Ovary (tissue), 9 donors: ENCODE results near the gene PCGF3. TPM values are rescaled to one million over a fixed set of nuclear protein-coding genes. Genes with fewer than 3 reads are reported as not detected.

ENCODE experiments used
- DNase-seq, 5 donors: peaks; one replicate each; pipeline ENCODE4 v3.0.0-alpha.2; 2019 to 2020
- H3K27ac ChIP-seq, 2 donors: fragments of 200-600 bp; one replicate each; pipeline versions ENCODE4 v1.5.1 to v1.8.0; 2019 to 2022
- H3K27me3 ChIP-seq: fragments of 200-600 bp; one replicate; pipeline ENCODE4 v1.8.0; 2022
- H3K36me3 ChIP-seq: fragments of 200-600 bp; sonication (generic); one replicate; pipeline ENCODE4 v1.5.1; 2019
- H3K4me1 ChIP-seq: one replicate; pipeline ENCODE4 v1.8.1; 2013; ENCODE audit warnings: mild to moderate bottlenecking, moderate library complexity; ENCODE audit not compliant: insufficient read depth
- H3K4me3 ChIP-seq: fragments of 200-600 bp; sonication (generic); one replicate; pipeline ENCODE4 v1.5.1; 2017
- H3K9me3 ChIP-seq, 2 donors: fragments of 200-600 bp in 1 of 2; sonication (generic) in 1 of 2; one replicate each; pipeline versions ENCODE4 v1.5.1 to v1.8.1; 2013 to 2019; ENCODE audit warnings: mild to moderate bottlenecking in 1 of 2, moderate library complexity in 1 of 2
- EP300 ChIP-seq: sonication (generic); formaldehyde crosslinking; IDR thresholded peaks from one replicate; pipeline ENCODE4 v1.6.1; 2017; ENCODE audit warnings: antibody characterized with exemption
- POLR2A ChIP-seq: fragments of 450-650 bp; IDR thresholded peaks from one replicate; pipeline ENCODE4 v1.6.1; 2017; ENCODE audit warnings: antibody characterized with exemption, mild to moderate bottlenecking, moderate library complexity
- WGBS, 3 donors: extraction: QIAGEN DNeasy Blood & Tissue Kit in 1 of 3; methylation state at CpG; one replicate each; pipeline versions ENCODE4 v1.1.5 to v1.1.7; 2013 to 2017; 5-methylcytosine and 5-hydroxymethylcytosine counted together
- intact Hi-C, 4 donors: fragments of 100-400 bp; cut with DNase I; formaldehyde crosslinking; loops; one replicate each; pipeline versions ENCODE4 v1.11.0 to v1.15.1; 2022 to 2023
- polyA plus RNA-seq, 2 donors: library from polyadenylated mRNA; stranded (reverse); fragments of 200-250 nt in 1 of 2; fragments of 350-450 nt in 1 of 2; fragmentation: Illumina TruSeq in 1 of 2; extraction: RNeasy Lipid Tissue Mini Kit (QIAGEN cat#74804) in 1 of 2; gene quantifications; one replicate each; pipeline ENCODE4 v1.2.3, GENCODE V29; 2013 to 2014
- total RNA-seq, 7 donors: library from RNA; depleted of rRNA in 2 of 7; stranded (reverse); fragments of >200 nt in 2 of 7; fragmentation: NEBNext Ultra II Directional in 3 of 7; extraction: Animal tissue kit (Norgen Biotek cat#: 25700) in 3 of 7; gene quantifications; one replicate each; pipeline versions ENCODE4 v1.1.0 to v1.2.4, GENCODE V29; 2016 to 2023
- TF ChIP-seq, protein P1 (sequence below), 3 donors: fragments of 450-650 bp in 2 of 3; fragments of 200-600 bp in 1 of 3; IDR thresholded peaks; one replicate each; pipeline versions ENCODE4 v1.5.1 to v1.8.0; 2016 to 2022; ENCODE audit warnings: antibody characterized with exemption in 3 of 3, mild to moderate bottlenecking in 1 of 3
- donor health status: DM: no; HTN: no; CAD: no; lungs with moderate emphysema.
- donor health status: DM: no; HTN: no; CAD: no.
- donor health status: Bipolar disorder and iron deficiency.
- donor health status: DM: yes; HTN: yes; CAD: no.
- donor health status: DM: no; HTN: no; CAD: no.
- donor health status: DM: yes; HTN: yes; CAD: no.

PCGF3 gene
- total and polyA plus RNA-seq, 9 donors = 21.7 to 51.2 (median 45.3) TPM

DNA sequence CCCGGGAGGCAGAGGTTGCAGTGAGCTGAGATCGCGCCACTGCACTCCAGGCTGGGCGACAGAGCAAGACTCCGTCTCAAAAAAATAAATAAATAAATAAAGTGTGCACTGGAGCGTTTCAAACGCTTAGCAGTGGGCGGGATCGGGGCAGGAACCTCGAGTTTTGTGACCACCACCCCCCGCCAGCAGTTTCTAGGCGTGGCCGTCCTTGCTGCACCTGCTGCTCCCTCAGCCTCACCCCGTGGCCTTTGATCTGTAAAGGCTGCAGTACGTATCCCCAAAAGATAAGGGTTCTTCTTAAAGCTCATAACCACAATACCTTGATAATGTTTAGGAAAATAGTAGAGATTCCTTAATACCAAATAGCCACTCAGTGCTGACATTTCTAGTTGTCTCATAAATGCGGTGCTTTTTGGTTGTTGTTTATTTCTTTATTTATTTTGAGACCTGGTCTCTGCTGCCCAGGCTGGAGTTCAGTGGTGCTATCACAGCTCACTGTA, 33.2 kb downstream of the PCGF3 start:
- Histone ChIP-seq H3K4me1 (no peaks in the 10 kb centered on the region), H3K27ac (no peak overlapping the region), H3K4me3 (no peak overlapping the region), H3K9me3 (no peaks in the 10 kb centered on the region), H3K27me3 (no peaks in the 10 kb centered on the region), H3K36me3 (no peaks in the 10 kb centered on the region)
- WGBS, 3 donors = 83 to 91% (median 86%) methylated on average over 16 of the region's 16 CpGs
- intact Hi-C loops = loop anchor here in 1 of 4 donors (10.0 kb wide), 1 partner anchor 246 kb away; the partner anchor contains the start of gene IDUA
- TF ChIP-seq EP300 (no peak), POLR2A (no peak)
- TF ChIP-seq, protein P1, sequence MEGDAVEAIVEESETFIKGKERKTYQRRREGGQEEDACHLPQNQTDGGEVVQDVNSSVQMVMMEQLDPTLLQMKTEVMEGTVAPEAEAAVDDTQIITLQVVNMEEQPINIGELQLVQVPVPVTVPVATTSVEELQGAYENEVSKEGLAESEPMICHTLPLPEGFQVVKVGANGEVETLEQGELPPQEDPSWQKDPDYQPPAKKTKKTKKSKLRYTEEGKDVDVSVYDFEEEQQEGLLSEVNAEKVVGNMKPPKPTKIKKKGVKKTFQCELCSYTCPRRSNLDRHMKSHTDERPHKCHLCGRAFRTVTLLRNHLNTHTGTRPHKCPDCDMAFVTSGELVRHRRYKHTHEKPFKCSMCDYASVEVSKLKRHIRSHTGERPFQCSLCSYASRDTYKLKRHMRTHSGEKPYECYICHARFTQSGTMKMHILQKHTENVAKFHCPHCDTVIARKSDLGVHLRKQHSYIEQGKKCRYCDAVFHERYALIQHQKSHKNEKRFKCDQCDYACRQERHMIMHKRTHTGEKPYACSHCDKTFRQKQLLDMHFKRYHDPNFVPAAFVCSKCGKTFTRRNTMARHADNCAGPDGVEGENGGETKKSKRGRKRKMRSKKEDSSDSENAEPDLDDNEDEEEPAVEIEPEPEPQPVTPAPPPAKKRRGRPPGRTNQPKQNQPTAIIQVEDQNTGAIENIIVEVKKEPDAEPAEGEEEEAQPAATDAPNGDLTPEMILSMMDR (IDR thresholded peaks at IDR 0.05) = no peak
- DNase-seq = no peak

GRCh38 chr4:739569-739968, 33.9 kb downstream of the PCGF3 start:
- TF ChIP-seq, protein P1 (IDR thresholded peaks at IDR 0.05) = no peak
- TF ChIP-seq POLR2A (no peak), EP300 (no peak)
- WGBS, 3 donors = 93 to 95% (median 94%) methylated on average over 22 of the region's 22 CpGs
- no peaks in the 10 kb centered on the region for H3K9me3 ChIP-seq
- no peak for DNase-seq
- no peak overlapping the region for H3K4me3 ChIP-seq
- H3K27ac ChIP-seq = no peak overlapping the region
- intact Hi-C loops = loop anchor here in 1 of 4 donors (10.0 kb wide), 1 partner anchor 245 kb away; the partner anchor contains the start of gene IDUA
- H3K27me3 ChIP-seq = no peaks in the 10 kb centered on the region
- H3K36me3 ChIP-seq = no peaks in the 10 kb centered on the region
- H3K4me1 ChIP-seq = no peaks in the 10 kb centered on the region

GRCh38 chr4:740011-740410, 34.4 kb downstream of the PCGF3 start:
- Histone ChIP-seq H3K27ac (no peak overlapping the region), H3K9me3 (no peaks in the 10 kb centered on the region), H3K4me3 (no peak overlapping the region), H3K4me1 (no peaks in the 10 kb centered on the region), H3K27me3 (no peaks in the 10 kb centered on the region), H3K36me3 (no peaks in the 10 kb centered on the region)
- WGBS, 3 donors = 71 to 73% (median 72%) methylated on average over 12 of the region's 12 CpGs
- DNase-seq = no peak
- TF ChIP-seq, protein P1 (IDR thresholded peaks at IDR 0.05) = no peak
- TF ChIP-seq EP300 = no peak
- TF ChIP-seq POLR2A = no peak
- intact Hi-C loops = loop anchor here in 2 of 4 donors (5.0 to 10.0 kb wide), 2 partner anchors 245 to 247 kb away; partner anchors contain the start of gene IDUA (in 2 of the 2)

GRCh38 chr4:740656-741282, 35.1 kb downstream of the PCGF3 start:
- Histone ChIP-seq H3K9me3 (no peaks in the 10 kb centered on the region), H3K4me3 (no peak overlapping the region), H3K27ac (no peak overlapping the region), H3K27me3 (no peaks in the 10 kb centered on the region), H3K4me1 (no peaks in the 10 kb centered on the region), H3K36me3 (no peaks in the 10 kb centered on the region)
- TF ChIP-seq POLR2A (no peak), EP300 (no peak)
- TF ChIP-seq, protein P1 (IDR thresholded peaks at IDR 0.05) = no peak
- WGBS, 3 donors = 71 to 83% (median 75%) methylated on average over 19 of the region's 19 CpGs
- intact Hi-C loops = loop anchor here in 2 of 4 donors (5.0 to 10.0 kb wide), 2 partner anchors 244 to 247 kb away; partner anchors contain the start of gene IDUA (in 2 of the 2)
- no peak for DNase-seq
